Stimulated activated CD8-positive, alpha-beta memory T cell treated with anti-CD3 and anti-CD28 coated beads, Interleukin-7, amount 100 ng/mL, for 24 hours (primary cell): Measurements from ENCODE around the gene GARS1.

Source experiments
- DNase-seq: peaks from one replicate; pipeline ENCODE4 v3.0.0-alpha.2; 2020; ENCODE audit warnings: low read depth

GARS1 gene

GRCh38 chr7:30682212-30683083 lies 87.8 kb downstream of the GARS1 start, which contains the start of gene CRHR2:
Gene CRHR2 (minus strand): TSS chr7:30682456. CDS start chr7:30682280, 176 bp downstream.
- no peak for DNase-seq

DNA sequence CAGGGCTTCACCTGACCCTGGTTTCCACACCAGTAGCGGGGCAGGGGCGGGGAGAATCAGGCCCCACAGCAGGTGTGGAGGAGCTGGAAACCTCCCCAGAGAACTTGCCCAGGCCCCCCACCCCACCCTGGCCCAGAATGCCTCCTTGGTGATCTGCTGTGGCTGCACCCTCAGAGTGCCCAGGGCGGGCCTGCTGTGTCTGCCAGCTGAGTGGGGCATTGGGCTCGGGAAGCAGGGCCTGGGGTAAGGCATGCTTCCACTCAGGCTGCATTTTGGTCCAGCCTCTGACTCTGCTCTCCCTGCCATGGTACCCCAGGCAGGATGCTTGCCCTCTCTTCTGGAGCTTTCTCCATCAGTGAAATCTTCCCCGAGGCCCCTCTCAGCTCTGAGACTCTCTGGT lies 88.6 kb downstream of the GARS1 start:
- DNase-seq, result no peak
